ENCODE data around the gene ASTN2.

DNA sequence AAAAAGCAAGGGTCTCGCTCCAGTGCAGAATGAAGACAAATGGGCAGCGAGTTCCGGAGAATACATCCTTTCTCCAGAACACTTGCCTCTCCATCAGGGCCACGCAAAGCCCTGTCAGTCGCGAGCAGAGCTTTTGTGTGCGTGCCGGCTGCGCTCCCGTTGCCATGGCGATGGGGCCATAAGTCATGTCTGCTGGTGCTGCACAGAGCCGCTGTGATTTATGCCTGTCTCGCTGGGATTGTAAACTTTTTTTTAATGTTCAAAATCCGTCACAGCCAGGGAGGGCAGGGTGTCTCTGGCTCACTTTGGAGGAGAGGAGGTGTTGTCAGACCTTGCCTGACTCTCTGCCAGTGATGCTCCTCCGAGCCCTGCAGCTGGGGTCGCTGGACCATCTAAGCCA, 455.0 kb downstream of the ASTN2 start:
- TF ChIP-seq, protein P1, sequence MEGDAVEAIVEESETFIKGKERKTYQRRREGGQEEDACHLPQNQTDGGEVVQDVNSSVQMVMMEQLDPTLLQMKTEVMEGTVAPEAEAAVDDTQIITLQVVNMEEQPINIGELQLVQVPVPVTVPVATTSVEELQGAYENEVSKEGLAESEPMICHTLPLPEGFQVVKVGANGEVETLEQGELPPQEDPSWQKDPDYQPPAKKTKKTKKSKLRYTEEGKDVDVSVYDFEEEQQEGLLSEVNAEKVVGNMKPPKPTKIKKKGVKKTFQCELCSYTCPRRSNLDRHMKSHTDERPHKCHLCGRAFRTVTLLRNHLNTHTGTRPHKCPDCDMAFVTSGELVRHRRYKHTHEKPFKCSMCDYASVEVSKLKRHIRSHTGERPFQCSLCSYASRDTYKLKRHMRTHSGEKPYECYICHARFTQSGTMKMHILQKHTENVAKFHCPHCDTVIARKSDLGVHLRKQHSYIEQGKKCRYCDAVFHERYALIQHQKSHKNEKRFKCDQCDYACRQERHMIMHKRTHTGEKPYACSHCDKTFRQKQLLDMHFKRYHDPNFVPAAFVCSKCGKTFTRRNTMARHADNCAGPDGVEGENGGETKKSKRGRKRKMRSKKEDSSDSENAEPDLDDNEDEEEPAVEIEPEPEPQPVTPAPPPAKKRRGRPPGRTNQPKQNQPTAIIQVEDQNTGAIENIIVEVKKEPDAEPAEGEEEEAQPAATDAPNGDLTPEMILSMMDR (IDR thresholded peaks at IDR 0.05; ENCODE audit: low read depth, low read length, poor library complexity, severe bottlenecking) = no peak
- TF ChIP-seq EZH2phosphoT487 (IDR thresholded peaks at IDR 0.05; ENCODE audit: borderline replicate concordance, low read length) = no peak

Data from DOHH2 (cell line).